PC-3 (cell line): ENCODE data around the gene HLA-F.

Experiments used
- EZH2phosphoT487 ChIP-seq: fragments of 300-600 bp; sonication (generic); IDR thresholded peaks from 2 replicates; pipeline ENCODE4 v1.6.1; 2018; ENCODE audit warnings: mild to moderate bottlenecking, antibody characterized with exemption, low read length, borderline replicate concordance
- TF ChIP-seq, protein P1 (sequence below): fragments of 300-600 bp; sonication (generic); conservative IDR thresholded peaks from 2 replicates; pipeline ENCODE4 v1.5.1; 2017; ENCODE audit warnings: antibody characterized with exemption, low read depth, mild to moderate bottlenecking, low read length

DNA sequence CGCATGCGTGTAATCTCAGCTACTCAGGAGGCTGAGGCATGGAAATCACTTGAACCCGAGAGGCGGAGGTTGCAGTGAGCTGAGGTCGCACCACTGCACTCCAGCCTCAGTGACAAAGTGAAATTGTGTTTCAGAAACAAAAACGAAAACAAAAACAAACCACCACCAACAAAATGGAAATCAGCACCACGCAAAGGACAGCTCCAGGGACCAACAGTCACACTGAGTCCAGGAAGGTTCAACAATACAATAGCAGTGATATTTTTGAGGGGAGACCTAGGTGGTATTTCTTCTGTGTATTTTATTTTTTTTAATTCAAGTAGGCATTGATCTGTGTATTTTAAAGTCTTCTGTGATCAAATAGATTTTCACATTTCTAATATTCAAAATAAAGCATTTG, 9.8 kb downstream of the HLA-F start:
- TF ChIP-seq, protein P1, sequence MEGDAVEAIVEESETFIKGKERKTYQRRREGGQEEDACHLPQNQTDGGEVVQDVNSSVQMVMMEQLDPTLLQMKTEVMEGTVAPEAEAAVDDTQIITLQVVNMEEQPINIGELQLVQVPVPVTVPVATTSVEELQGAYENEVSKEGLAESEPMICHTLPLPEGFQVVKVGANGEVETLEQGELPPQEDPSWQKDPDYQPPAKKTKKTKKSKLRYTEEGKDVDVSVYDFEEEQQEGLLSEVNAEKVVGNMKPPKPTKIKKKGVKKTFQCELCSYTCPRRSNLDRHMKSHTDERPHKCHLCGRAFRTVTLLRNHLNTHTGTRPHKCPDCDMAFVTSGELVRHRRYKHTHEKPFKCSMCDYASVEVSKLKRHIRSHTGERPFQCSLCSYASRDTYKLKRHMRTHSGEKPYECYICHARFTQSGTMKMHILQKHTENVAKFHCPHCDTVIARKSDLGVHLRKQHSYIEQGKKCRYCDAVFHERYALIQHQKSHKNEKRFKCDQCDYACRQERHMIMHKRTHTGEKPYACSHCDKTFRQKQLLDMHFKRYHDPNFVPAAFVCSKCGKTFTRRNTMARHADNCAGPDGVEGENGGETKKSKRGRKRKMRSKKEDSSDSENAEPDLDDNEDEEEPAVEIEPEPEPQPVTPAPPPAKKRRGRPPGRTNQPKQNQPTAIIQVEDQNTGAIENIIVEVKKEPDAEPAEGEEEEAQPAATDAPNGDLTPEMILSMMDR: no peak
- no peak for TF ChIP-seq EZH2phosphoT487
